DMS53 (cell line): ENCODE measurements around the gene UBB.
"Not testable (repeated sequence)": the region's sequence is repeated elsewhere in the genome, so short reads cannot be mapped to it uniquely, and the experiment has no call there.

Experiments used
- DNase-seq: peaks from one replicate; lab custom pipeline; 2025; lab: John Stamatoyannopoulos, UW

UBB gene

DNA sequence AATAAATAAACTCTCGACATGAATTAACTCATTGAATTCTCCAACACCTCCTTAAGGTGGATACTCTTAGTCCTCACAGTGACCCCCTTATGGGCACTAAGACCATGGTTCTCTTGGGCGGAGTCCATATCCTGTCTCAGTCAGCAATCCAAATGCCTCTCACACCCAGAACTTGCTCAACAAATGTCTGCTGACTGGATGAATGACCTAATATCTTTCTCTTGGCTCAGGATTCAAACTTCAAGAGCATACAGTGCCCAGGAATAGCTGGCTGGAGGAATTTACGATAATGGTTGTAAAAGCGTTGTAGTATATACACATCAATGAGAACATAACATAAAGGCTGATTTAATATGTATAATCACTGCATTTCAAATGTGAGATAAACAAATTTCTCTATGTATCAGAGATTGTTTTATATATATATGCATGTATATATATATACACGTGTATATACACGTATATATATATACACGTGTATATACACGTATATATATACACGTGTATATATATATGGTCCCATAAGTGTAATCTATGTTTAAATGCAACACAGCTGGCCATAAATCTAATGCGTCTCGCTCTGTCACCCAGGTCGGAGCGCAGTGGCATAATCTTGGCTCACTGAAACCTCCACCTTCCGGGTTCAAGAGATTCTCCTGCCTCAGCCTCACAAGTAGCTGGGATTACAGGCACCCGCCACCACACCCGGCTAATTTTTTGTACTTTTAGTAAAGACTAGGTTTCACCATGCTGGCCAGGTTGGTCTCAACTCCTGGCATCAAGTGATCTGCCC, 6.5 kb upstream of the UBB start:
- DNase-seq, result no peak

DNA sequence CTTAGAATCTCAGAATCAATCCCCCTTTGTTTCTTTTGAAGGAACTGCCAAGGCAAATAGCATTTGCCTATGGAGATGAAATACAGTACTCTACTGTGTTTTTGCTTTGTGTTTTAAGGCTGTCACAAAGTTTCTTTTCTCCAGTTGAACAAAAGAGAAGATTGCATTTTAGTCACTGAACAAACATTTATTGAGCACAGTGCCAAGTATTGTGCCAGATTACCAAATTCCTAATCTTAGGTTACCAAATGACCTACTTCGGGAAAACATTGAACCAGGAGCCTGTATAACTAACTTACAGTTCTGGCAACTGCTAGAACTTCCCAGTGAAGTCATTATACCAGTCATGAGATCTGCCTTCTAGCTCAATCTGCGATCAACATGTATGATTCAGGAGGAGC, 3.0 kb upstream of the UBB start:
- no peak for DNase-seq

DNA sequence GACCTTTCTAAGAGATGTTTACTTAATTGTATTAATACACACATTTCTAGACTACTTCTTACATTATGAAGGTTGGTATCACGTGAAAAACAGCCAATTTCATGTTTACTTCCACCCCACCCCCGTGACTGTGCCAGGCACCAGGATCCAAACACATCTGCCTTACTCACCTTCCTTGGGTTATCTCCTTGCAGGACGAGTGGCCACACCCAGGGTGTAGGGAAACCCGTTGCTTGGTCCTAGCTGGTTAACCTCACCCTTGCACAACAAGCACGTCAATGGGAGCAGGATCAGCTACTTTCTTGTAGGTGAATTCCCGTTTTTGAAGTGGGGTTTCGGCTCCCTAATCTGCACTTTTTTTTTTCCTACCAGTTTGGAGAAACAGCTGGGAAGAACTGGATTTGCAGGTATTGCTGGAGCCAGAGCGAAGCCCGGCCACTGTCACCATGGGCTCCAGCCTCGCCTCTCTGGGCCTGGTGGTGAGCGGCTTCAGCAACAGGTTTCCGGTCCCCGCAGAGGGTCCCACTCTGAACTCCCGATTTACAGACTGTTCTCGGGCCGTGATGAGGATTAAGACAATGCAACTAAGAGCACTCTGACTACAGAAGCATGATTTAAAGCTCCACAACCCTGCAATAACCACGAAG, 2.1 kb upstream of the UBB start:
- no peak for DNase-seq

DNA sequence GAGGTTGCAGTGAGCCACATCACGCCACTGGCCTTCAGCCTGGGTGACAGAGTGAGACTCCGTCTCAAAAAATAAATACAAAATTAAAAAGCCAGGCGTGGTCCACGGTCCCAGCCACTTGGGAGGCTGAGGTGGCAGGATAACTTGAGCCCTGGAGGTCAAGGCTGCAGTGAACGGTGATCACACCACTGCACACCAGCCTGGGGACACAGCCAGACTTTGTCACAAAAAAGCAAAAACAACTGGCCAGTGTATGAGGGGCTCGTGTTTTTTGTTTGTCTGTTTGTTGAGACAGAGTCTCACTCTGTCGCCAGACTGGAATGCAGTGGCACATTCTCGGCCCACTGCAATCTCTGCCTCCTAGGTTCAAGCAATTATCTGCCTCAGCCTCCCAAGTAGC, 1.2 kb upstream of the UBB start:
- DNase-seq, result no peak

DNA sequence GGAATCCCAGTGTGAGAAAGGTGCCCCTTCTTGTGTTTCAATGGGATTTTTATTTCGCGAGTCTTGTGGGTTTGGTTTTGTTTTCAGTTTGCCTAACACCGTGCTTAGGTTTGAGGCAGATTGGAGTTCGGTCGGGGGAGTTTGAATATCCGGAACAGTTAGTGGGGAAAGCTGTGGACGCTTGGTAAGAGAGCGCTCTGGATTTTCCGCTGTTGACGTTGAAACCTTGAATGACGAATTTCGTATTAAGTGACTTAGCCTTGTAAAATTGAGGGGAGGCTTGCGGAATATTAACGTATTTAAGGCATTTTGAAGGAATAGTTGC, 567 bp downstream of the UBB start:
- DNase-seq, result no peak

DNA sequence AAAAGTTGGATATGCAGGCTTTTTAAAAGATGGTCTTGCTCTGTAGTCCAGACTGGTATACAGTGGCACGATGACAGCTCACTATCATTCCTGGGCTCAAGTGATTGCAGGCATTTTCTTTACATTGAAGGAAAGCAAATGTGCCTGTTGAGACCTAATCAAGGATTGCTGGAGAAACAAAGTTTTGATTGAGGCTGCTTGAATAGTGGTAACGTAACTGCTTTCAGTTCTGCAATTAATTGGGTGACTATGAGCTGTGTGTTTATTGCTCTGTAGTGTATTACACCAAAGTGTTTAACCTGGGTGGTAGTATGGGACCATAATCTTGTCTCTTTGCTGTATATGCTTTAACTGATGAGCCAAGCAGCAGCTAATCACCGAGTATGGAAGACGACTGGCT, 2.3 kb downstream of the UBB start:
- DNase-seq, result no peak

DNA sequence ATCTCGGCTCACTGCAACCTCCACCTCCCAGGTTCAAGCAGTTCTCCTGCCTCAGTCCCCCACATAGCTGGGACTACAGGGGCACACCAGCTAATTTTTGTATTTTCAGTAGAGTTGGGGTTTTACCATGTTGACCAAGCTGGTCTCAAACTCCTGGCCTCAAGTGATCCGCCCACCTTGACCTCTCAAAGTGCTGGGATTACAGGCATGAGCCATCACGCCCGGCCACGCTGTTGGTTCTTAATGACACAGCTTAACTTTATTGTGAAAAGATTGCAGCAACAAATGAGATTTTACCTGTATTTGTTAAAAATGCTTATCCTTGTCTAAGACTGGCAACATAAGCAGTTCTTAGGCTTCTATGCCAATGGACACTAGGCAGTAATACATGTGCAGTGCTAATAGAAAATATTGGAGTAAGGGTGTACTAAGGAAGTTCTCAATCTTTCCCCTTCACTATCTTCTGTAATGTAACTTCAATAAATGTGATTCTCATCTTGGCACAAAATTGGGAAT, 2.9 kb downstream of the UBB start:
- peak; percentile 15 for DNase-seq

DNA sequence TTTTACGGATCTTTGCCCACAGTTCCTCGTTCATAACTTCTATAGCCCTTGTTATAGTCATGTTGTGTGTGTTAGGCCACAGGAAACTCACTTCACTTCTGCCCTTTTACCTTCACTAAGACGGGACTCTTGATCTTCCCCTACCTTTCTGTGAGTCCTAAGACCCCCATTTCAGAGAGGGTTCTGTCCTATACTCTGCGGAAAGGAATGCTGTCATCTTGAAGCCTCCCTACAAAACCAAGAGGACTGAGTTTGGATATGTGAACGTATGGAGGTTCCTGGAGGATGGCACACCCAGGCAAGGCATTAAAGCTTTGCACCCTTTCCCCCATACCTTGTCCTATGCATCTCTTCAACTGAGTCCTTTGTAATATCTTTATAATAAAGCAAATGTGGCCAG, 3.7 kb downstream of the UBB start:
- DNase-seq, result no peak

DNA sequence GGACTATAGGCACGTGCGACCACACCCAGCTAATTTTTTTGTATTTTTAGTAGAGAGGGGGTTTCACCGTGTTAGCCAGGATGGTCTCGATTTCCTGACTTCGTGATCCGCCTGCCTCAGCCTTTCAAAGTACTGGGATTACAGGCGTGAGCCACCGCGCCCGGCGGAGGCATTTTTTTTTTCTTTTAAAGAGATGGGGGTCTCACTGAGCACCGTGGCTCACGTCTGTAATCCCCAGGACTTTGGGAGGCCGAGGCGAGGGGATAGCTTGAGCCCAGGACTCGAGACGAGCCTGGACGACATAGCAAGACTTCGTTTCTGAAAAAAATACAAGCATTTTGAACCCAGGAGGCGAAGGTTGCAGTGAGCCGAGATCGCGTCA, 5.2 kb downstream of the UBB start:
- not testable (repeated sequence) for DNase-seq

DNA sequence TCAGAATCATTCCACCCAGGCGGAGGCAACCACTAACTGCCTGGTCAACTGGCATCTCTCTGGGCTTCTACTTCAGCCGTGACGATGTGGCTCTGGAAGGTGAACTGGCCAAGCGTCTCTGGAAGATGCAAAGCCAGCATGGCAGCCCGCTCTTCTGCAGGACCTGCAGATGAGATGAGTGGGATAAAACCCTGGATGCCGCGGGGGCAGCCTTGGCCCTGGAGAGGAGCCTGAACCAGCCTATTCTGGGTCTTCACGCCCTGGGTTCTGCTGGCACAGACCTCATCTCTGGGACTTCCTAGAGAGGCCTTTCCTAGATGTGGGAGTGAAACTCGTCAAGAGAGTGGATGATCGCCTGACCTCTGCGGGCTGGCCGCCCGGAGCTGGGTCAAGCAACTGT, 10.6 kb downstream of the UBB start:
- no peak for DNase-seq

DNA sequence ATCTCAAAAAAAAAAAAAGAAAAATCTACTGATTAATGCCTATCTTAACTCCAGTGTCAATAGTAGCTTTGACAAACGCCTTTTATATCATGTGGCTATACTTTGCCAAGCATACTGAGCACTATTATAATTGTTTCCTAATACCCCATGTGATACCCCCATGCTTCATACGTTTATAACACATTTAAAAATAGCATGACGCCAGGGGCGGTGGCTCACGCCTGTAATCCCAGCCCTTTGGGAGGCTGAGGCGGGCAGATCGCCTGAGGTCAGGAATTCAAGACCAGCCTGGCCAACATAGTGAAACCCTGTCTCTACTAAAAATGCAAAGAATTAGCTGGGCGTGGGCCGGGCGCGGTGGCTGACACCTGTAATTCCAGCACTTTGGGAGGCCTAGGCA, 11.6 kb downstream of the UBB start:
- DNase-seq, result not testable (repeated sequence)

DNA sequence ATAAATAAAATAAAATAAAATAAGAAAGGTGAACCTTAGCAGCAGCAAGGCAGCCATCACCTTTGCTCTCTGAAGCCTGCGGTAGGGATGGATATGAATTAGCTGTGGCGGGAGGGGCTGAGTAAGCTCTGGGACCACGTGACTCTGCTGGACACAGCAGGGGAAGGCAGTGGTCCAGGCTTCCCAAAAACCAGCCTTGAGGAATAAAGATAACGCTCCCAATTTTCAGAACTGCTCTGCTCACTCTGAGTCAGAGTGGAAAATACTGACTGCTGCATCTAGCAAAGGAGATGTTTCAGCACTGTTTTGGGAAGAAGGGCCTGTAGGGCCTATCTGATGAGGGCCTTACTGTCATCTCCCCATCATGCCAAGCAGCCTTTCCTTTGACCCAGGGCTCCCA, 15.0 kb downstream of the UBB start:
- not testable (repeated sequence) for DNase-seq

DNA sequence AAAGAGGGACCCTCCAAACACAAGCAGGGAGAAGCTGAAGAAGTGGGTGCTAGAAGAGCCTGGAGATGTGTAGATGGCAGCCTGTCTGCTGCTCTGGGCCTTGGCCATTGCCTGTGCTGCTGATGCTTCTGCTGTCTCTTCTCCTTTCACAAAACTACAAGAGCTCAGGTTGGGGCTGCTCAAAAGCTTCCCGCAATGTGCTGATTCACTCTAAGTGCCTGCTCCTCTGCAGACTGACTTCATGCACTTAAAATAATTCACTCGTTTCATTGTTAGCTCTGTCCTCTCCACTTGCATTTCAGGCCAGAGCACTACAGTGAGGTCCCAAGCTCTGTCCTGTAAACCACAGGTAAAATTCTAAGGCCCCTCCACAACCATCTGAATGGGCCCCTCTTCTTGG, 15.8 kb downstream of the UBB start:
- peak; percentile 38 for DNase-seq

DNA sequence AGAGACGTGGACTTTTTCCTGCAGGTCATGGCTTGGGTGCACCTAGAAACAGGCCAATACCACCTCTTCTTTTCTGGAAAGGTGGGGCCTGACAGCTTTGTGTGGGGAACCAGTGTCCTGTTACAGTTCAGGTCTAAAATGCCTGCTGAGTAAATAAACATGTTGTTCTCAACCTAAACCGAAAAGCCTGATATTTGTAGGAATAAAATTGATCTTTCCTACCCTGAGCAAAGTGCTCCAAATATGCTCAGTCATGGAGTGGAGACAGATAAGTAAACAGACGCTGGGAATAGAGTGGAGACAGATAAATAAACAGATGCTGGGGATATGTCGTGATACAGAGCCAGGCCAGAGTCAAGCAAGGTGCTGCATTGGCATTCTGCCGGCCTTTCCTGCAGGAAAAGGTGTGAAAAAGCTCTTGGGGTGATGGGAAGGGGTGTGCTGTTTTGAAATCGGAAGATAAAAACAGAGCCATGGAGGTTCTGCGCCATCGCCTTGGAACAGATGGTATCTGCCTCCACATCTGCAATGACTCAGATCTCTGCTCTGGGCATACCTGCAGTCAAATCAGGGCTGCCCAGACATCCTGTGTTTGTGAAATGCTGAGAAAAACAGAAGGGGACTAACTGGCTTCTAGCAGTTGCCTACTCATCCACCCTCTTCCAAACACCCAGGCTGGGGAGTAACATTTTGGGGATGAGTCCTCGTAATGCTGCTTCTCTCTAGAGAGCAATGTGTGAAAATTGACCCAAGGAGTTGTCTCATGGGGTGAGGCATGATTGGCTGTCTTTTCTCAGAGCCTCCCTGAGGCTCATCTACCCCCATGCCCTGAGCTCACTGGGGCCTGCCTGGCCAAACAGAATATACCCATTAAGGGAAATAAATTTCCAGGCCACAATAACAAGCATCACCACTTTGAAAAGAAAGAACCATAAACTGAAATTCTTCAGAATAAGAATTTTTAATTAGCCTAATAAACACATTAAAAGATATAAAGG, 17.7 kb downstream of the UBB start:
- DNase-seq, result peak; percentile 82

DNA sequence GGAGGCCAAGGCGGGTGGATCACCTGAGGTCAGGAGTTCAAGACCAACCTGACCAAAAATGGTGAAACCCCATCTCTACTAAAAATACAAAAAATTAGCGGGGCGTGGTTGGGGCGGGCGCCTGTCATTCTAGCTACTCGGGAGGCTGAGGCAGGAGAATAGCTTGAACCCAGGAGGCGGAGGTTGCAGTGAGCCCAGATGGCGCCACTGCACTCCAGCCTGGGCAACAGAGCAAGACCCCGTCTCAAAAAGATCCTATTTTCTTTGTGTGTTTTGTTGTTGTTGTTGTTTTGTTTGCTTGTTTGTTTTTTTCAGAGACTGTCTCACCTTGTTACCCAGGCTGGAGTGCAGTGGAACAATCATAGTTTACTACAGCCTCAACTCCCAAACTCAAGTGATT, 23.0 kb downstream of the UBB start:
- not testable (repeated sequence) for DNase-seq

DNA sequence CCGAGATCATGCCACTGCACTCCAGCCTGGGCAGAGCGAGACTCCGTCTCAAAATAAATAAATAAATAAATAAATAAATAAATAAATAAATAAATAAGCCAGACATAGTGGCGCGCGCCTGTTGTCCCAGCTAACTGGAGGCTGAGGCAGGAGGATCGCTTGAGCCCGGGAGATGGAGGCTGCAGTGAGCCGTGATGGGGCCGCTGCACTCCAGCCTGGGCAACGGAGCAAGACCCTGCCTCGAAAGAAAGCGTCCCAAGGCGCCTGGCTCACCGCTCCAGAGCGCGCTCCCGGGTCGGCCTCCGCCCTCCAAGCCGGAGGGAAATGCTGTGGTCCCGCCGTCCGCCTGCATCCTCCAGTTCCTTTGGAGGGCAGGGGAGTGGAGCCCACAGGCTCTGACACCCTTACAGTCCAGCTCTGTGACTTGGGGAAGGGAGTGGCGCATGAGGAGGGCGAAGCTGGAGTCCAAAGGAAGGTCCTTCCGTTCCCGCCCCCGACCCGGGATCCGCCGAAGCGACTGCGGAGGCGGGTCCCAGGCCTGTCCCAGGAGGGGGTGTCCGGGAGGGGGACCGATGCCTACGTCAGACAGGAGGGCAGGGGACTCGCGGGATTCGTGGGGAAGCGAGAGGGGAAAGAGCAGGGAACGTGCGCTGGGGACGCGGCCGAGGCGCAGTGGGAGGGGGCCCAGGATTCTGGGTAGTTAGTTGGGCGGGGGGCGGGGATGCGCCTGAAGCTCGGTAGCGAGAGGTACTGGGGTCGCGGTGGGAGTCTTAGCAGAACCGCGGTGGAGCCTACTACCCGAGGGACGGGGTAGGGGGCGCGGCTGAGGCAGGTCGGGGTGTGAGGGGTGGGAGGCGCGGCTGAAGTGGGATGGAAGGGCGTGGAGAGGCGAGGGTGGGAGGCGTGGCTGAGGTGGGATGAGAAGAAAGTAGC, 26.1 kb downstream of the UBB start:
- DNase-seq, result peak; percentile 72

DNA sequence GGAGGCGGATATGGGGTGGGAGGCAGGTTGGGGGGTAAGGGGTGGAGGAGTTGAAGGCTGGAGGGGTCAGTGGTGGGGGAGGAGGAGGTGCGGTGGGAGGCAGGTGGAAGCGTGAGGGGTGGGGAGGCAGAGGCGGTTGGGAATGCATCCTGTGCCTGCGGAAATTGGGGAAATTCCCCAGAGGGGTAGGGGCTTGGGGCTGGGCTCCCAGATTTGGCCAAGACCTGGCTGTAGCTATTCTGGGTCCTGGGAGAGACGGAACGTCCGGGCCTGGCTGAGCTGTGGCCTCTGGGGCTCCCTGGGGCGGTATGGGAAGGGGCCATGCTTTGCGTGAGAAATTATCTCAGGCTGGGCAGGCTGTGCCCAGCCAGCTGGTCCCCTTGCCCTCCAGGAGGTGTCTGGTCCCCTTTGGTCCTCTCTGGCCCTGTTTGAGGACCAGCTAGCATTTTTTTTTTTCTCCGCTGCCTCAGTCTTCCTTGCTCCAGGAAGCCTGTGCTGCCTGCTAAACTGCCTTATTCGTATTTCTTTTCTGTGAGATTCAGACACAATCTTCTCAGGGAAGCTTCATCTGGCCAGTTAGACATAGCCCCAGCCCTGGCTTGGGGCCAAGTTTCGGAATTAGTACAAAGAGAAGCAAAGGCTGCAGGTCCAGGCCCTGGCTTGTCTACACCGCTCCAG, 27.2 kb downstream of the UBB start:
- DNase-seq, result peak; percentile 76

DNA sequence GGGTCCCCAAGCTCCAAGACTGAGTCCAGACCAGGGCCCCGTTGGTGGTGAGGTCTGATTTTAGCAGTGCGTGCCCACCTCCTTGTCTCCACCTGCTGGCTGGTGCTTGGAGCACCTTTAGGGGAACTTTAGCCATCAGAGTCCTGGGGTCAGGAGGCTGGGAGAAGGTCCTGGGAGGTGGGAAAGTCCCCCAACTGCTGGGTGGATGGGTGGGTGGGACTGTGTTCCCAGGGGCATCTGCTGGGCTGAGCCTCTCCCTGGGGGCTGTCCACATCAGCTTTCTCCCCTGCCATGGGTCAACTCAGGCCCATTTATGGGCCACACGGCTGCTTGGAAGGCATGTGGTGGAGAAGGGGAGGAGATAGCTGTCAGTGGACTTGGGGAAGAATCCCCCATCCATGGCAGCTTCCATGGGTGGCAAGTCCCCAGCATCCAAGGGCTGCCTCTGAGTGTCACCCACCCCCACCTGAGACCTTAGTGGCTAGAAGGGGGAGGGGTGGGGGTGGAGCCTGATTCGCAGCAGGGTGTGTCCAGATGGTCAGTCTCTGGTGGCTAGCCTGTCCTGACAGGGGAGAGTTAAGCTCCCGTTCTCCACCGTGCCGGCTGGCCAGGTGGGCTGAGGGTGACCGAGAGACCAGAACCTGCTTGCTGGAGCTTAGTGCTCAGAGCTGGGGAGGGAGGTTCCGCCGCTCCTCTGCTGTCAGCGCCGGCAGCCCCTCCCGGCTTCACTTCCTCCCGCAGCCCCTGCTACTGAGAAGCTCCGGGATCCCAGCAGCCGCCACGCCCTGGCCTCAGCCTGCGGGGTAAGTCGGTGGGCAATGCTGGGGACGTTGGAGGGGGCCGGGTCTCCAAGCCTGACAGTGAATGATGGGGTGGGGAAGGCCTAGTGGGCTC, 34.4 kb downstream of the UBB start, which contains the start of gene TRPV2:
TSS of gene TRPV2 (plus strand) at position 541 of the 894 bp plus-strand sequence. CDS start 2,098 bp downstream, outside the sequence.
- peak; percentile 53 for DNase-seq

DNA sequence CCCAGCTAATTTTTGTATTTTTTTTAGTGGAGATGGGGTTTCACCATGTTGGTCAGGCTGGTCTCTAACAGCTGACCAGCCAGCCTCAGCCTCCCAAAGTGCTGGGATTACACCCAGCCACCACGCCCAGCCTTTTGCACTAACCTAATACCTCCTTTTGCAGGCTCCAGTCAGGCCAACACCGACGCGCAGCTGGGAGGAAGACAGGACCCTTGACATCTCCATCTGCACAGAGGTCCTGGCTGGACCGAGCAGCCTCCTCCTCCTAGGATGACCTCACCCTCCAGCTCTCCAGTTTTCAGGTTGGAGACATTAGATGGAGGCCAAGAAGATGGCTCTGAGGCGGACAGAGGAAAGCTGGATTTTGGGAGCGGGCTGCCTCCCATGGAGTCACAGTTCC, 36.5 kb downstream of the UBB start:
- DNase-seq, result no peak
